Loucy (cell line): ENCODE data around the gene C8G.

Source experiments
- CTCF ChIP-seq: fragments of 200-600 bp; sonication (generic); conservative IDR thresholded peaks from 2 replicates; pipeline ENCODE4 v1.5.1; 2014; ENCODE audit warnings: mild to moderate bottlenecking, antibody characterized with exemption, low read length
- EZH2phosphoT487 ChIP-seq: fragments of 200-600 bp; IDR thresholded peaks from 2 replicates; pipeline ENCODE4 v1.6.1; 2018; ENCODE audit warnings: antibody characterized with exemption, mild to moderate bottlenecking, moderate library complexity, borderline replicate concordance

DNA sequence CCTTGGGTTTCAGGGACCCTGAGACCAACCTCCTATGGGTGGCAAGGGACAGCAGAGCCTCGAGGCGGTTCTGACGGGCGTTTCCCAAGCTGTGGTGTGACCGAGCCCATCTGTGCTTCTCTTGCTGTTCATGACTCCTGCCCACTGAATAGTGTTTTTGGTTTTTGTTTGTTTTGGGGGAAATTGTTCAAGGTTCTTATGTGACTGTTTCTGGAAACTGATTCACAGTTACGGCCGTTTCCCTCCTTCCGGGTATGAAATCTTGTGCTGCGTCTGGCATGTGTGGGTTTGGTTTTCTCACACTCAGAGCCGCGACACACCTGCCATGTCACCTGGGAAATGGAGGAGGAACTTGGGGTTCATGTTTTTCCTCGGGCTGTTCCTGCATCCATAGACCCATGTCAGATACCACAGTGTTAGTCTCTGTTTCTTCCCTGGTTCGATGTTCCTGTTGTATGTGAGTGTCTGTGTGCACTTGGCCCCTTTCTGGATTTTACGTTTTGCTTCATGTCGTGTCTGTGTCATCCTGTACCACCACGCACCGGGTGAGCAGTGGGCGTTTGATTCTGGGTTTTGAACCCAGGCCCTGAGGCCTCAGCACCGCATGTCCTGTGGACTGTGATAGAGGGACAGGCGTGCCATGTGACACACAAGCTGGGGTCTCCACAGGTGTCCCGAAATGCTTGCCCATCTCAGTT is 29.3 kb upstream of the C8G start:
- TF ChIP-seq CTCF (no peak), EZH2phosphoT487 (no peak)
